Daoy (cell line): Measurements from ENCODE around the gene TBX4. TPM values are rescaled to one million over a fixed set of nuclear protein-coding genes. Genes with fewer than 3 reads are reported as not detected.

ENCODE experiments used
- DNase-seq: peaks from one replicate; pipeline ENCODE4 v3.0.0-alpha.2; 2015; ENCODE audit warnings: low read depth
- total RNA-seq: library from RNA; depleted of rRNA; stranded (reverse); fragments of >200 nt; shearing (Covaris generic); gene quantifications from 2 replicates; pipeline ENCODE4 v1.2.3, GENCODE V29; 2014; rRNA removed

Gene TBX4
- 0.24 TPM in 1 of 2 replicates, not detected in the other for total RNA-seq

GRCh38 chr17:61452301-61453290, at the start of gene TBX4:
Gene TBX4 (plus strand): TSS chr17:61452422. CDS start chr17:61456491, 4,069 bp downstream.
- no peak for DNase-seq

DNA sequence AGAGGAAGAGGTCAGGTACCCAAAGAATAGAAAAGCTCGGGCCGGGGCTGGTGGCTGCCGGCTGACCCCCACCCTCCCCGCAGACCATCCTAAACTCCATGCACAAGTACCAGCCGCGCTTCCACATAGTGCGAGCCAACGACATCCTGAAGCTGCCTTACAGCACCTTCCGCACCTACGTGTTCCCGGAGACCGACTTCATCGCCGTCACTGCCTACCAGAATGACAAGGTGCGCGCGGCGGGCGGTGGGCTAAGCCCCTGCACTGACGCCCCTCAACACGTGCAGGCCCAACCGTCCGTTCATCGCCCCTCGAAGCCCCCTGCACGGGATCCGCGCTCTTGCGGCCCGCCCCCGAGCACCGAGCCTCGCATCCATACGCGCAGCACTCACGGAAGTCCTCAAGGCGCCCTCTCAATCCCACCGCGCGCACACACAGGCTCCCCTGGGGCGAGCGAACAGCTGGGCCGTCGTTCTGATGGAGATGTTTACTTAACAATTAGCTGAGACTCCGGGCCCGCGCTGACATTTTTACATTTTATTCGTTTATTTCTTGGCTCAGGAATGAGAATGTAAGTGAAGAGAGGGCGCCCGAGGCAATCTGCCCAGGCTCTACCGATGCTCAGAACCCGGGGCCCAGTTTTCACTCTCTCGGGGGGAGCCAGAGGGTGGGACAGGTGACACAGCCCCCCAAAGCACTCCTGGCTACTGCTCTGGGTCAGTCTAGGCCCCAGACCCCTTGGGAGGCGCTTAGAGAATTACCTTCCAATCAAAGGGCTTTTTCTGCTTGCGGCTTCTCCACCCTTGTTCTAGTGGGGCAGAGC, 49.0 kb upstream of the TBX4 start:
- DNase-seq, result no peak

- no peak for DNase-seq
Observed at GRCh38 chr17:61403801-61404662, 48.2 kb upstream of the TBX4 start.

DNA sequence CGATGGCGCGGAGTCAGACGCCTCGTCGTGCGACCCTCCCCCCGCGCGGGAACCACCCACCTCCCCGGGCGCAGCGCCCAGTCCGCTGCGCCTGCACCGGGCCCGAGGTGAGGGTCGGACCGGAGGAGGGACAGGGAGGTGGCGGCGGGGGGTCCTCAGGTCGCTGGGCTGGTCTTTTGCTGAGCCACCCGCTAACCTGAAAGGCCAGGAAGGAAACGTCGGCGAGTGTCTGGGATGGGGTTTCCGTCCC, 47.6 kb upstream of the TBX4 start:
- no peak for DNase-seq

DNA sequence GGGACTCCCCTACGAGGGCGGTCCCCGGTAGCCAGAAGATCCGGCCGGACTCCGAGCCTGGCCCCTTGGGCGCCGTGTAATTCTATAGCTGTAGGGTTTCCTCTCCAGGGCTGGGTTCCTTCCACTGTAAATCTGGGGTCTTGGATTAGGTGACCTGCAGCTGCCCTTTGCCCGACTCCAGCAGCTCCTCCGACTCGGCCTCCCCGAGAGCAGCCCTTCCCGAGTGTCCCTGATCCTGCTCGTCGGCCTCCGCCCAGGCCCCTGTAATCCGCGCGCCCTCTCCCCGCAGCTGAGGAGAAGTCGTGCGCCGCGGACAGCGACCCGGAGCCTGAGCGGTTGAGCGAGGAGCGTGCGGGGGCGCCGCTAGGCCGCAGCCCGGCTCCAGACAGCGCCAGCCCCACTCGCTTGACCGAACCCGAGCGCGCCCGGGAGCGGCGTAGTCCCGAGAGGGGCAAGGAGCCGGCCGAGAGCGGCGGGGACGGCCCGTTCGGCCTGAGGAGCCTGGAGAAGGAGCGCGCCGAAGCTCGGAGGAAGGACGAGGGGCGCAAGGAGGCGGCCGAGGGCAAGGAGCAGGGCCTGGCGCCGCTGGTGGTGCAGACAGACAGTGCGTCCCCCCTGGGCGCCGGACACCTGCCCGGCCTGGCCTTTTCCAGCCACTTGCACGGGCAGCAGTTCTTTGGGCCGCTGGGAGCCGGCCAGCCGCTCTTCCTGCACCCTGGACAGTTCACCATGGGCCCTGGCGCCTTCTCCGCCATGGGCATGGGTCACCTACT, 47.1 kb upstream of the TBX4 start:
- DNase-seq, result no peak

- no peak for DNase-seq
Observed at GRCh38 chr17:61405686-61406536, 46.3 kb upstream of the TBX4 start.

- no peak for DNase-seq
Observed at GRCh38 chr17:61406537-61406845, 45.7 kb upstream of the TBX4 start.

- DNase-seq, result no peak
Observed at GRCh38 chr17:61406971-61407911, 45.0 kb upstream of the TBX4 start.

- DNase-seq, result no peak
Observed at GRCh38 chr17:61408151-61409041, 43.8 kb upstream of the TBX4 start.

- peak; percentile 69 for DNase-seq
Observed at GRCh38 chr17:61409301-61410112, 42.7 kb upstream of the TBX4 start.

- peak; percentile 59 for DNase-seq
Observed at GRCh38 chr17:61410141-61411010, 41.8 kb upstream of the TBX4 start.

- DNase-seq, result peak; percentile 7
Observed at GRCh38 chr17:61411011-61411260, 41.3 kb upstream of the TBX4 start.

- peak; percentile 62 for DNase-seq
Observed at GRCh38 chr17:61411261-61412142, 40.7 kb upstream of the TBX4 start.

GRCh38 chr17:61412143-61412859, 39.9 kb upstream of the TBX4 start:
- peak; percentile 74 for DNase-seq
